OCI-LY7 (cell line): ENCODE data around the gene ADCY5. TPM values are rescaled to one million over a fixed set of nuclear protein-coding genes. Genes with fewer than 3 reads are reported as not detected.

Source experiments
- BruUV-seq: library from RNA; stranded (reverse); fragments of 400-500 nt; replicated peaks from 2 replicates; lab custom pipeline; 2021; lab: Mats Ljungman, UMichigan
- CTCF ChIA-PET: fragments of 300-600 bp; sonication (Branson Sonifier 250); formaldehyde crosslinking; loops from one replicate; lab custom pipeline; 2022; ENCODE audit warnings: antibody characterized with exemption; ENCODE audit not compliant: unreplicated experiment; lab: Charles Lee
- POLR2A ChIA-PET: fragments of 300-600 bp; sonication (Branson Sonifier 250); formaldehyde crosslinking; loops from one replicate; lab custom pipeline; 2022; ENCODE audit warnings: antibody characterized with exemption; lab: Charles Lee
- DNase-seq: peaks from one replicate; pipeline ENCODE4 v3.0.0-alpha.2; 2015; ENCODE audit warnings: low spot score
- H2AFZ ChIP-seq: fragments of 200-600 bp; sonication (generic), shearing (Covaris generic); 2 replicates; pipeline ENCODE4 v1.6.1; 2014; ENCODE audit warnings: mild to moderate bottlenecking, antibody characterized with exemption, low read length, moderate library complexity
- H3K27ac ChIP-seq: fragments of 200-600 bp; sonication (generic); 2 replicates; pipeline ENCODE4 v1.5.1; 2014; ENCODE audit warnings: mixed run types, low read depth, mild to moderate bottlenecking, moderate library complexity, low read length, inconsistent platforms; ENCODE audit not compliant: poor library complexity, severe bottlenecking
- H3K36me3 ChIP-seq: fragments of 200-600 bp; sonication (generic); 2 replicates; pipeline ENCODE4 v1.6.1; 2014; ENCODE audit warnings: mild to moderate bottlenecking, antibody characterized with exemption, low read length, moderate library complexity, mixed read lengths; ENCODE audit not compliant: insufficient read depth
- H3K4me1 ChIP-seq: fragments of 200-600 bp; sonication (generic); 2 replicates; pipeline ENCODE4 v1.5.1; 2014; ENCODE audit warnings: mild to moderate bottlenecking, low read length; ENCODE audit not compliant: insufficient read depth, poor library complexity, severe bottlenecking
- H3K4me2 ChIP-seq: fragments of 200-600 bp; sonication (generic); 2 replicates; pipeline ENCODE4 v1.6.1; 2014; ENCODE audit warnings: mild to moderate bottlenecking, low read length
- H3K4me3 ChIP-seq: fragments of 200-600 bp; sonication (generic); 2 replicates; pipeline ENCODE4 v1.5.1; 2014; ENCODE audit warnings: mild to moderate bottlenecking, low read depth, low read length; ENCODE audit not compliant: poor library complexity, severe bottlenecking
- H3K79me2 ChIP-seq: fragments of 200-600 bp; sonication (generic); 2 replicates; pipeline ENCODE4 v1.6.1; 2016; ENCODE audit warnings: low read depth, mild to moderate bottlenecking, low read length, moderate library complexity, mixed read lengths; ENCODE audit not compliant: insufficient read depth
- H3K9me2 ChIP-seq: fragments of 200-600 bp; sonication (generic); 2 replicates; pipeline ENCODE4 v1.6.1; 2016; ENCODE audit warnings: mild to moderate bottlenecking, low read length, mixed read lengths; ENCODE audit not compliant: insufficient read depth
- H3K9me3 ChIP-seq: fragments of 200-600 bp; sonication (generic); 2 replicates; pipeline ENCODE4 v1.6.1; 2014; ENCODE audit warnings: mild to moderate bottlenecking, mixed run types, low read length, mixed read lengths
- H4K20me1 ChIP-seq: fragments of 200-600 bp; sonication (generic); 2 replicates; pipeline ENCODE4 v1.6.1; 2014; ENCODE audit warnings: mild to moderate bottlenecking, antibody characterized with exemption, low read length, moderate library complexity, mixed read lengths; ENCODE audit not compliant: insufficient read depth
- CTCF ChIP-seq: fragments of 200-600 bp; sonication (generic); conservative IDR thresholded peaks from 2 replicates; pipeline ENCODE4 v1.5.1; 2014; ENCODE audit warnings: mild to moderate bottlenecking, antibody characterized with exemption, low read length, moderate library complexity, mixed read lengths
- EZH2phosphoT487 ChIP-seq: fragments of 200-600 bp; sonication (generic); IDR thresholded peaks from 2 replicates; pipeline ENCODE4 v1.6.1; 2018; ENCODE audit warnings: low read depth, borderline replicate concordance, mild to moderate bottlenecking, mixed run types, antibody characterized with exemption, low read length, moderate library complexity, mixed read lengths
- intact Hi-C: fragments of 100-400 bp; cut with micrococcal nuclease; formaldehyde crosslinking; loops from one replicate; pipeline ENCODE4 v1.10.0; 2022; ENCODE audit not compliant: unreplicated experiment
- total RNA-seq, 2 experiments: library from RNA; depleted of rRNA in 1 of 2; stranded (reverse); fragments of >200 nt in 1 of 2; shearing (Covaris generic) in 1 of 2; gene quantifications; 2 replicates each; pipeline ENCODE4 v1.2.3, GENCODE V29; 2014 to 2022

Gene ADCY5
- total RNA-seq, 2 experiments from 2014 or later: 0.03 to 0.63 TPM

GRCh38 chr3:123447749-123448517 is 957 bp downstream of the ADCY5 start:
- Histone ChIP-seq H3K9me2 (no peaks in the 10 kb centered on the region), H2AFZ (no peak overlapping the region), H3K9me3 (no peaks in the 10 kb centered on the region), H3K27ac (no peak overlapping the region), H3K36me3 (no peaks in the 10 kb centered on the region), H3K4me3 (no peak overlapping the region), H4K20me1 (no peaks in the 10 kb centered on the region), H3K79me2 (no peaks in the 10 kb centered on the region), H3K4me2 (no peak overlapping the region), H3K4me1 (no peaks in the 10 kb centered on the region)
- ChIA-PET CTCF (no interaction called here), POLR2A (no interaction called here)
- no peak for DNase-seq
- no peak for TF ChIP-seq EZH2phosphoT487
- TF ChIP-seq CTCF: no peak
- BruUV-seq: no TSS peak
- intact Hi-C loops: no loop called here

- no TSS peak for BruUV-seq
Observed at GRCh38 chr3:123447416-123447748, 1.5 kb downstream of the ADCY5 start.

More at GRCh38 chr3:123447416-123447748, 1.5 kb downstream of the ADCY5 start:
- TF ChIP-seq EZH2phosphoT487 (no peak), CTCF (no peak)
- ChIA-PET POLR2A (no interaction called here), CTCF (no interaction called here)
- intact Hi-C loops: no loop called here
- Histone ChIP-seq H3K27ac (no peak overlapping the region), H3K79me2 (no peaks in the 10 kb centered on the region), H3K9me3 (no peaks in the 10 kb centered on the region), H3K36me3 (no peaks in the 10 kb centered on the region), H3K9me2 (no peaks in the 10 kb centered on the region), H2AFZ (no peak overlapping the region), H4K20me1 (no peaks in the 10 kb centered on the region), H3K4me1 (no peaks in the 10 kb centered on the region), H3K4me2 (no peak overlapping the region), H3K4me3 (no peak overlapping the region)
- DNase-seq: no peak
